ENCODE data around the gene DDX53.

Gene DDX53

GRCh38 chrX:22999696-23000223 is at the start of gene DDX53:
Gene DDX53 (plus strand): TSS chrX:22999960. CDS start chrX:23000058, 98 bp downstream.
- DNase-seq (ENCODE audit: low read depth) = no peak
- TF ChIP-seq CTCF (IDR thresholded peaks at IDR 0.05; ENCODE audit: control insufficient read depth, insufficient read depth, low read depth, low read length, missing control alignments) = no peak
- no peak within 1 kb of the TSS; the same call in 1 of the 2 replicates for H3K4me3 ChIP-seq (ENCODE audit: control insufficient read depth, low read depth, low read length)

GRCh38 chrX:22950269-22951266 is 49.2 kb upstream of the DDX53 start:
- no peak for TF ChIP-seq CTCF (IDR thresholded peaks at IDR 0.05; ENCODE audit: control insufficient read depth, insufficient read depth, low read depth, low read length, missing control alignments)
- H3K4me3 ChIP-seq (ENCODE audit: control insufficient read depth, low read depth, low read length) = no peak overlapping the region

GRCh38 chrX:22952010-22952409 is 47.8 kb upstream of the DDX53 start:
- no peak overlapping the region for H3K4me3 ChIP-seq (ENCODE audit: control insufficient read depth, low read depth, low read length)
- TF ChIP-seq CTCF (IDR thresholded peaks at IDR 0.05; ENCODE audit: control insufficient read depth, insufficient read depth, low read depth, low read length, missing control alignments) = no peak
- DNase-seq (ENCODE audit: low read depth) = no peak

More at GRCh38 chrX:22950269-22951266, 49.2 kb upstream of the DDX53 start:
- DNase-seq (ENCODE audit: low read depth) = peak; percentile 18

GRCh38 chrX:22958250-22958649 is 41.5 kb upstream of the DDX53 start:
- DNase-seq (ENCODE audit: low read depth) = no peak
- TF ChIP-seq CTCF (IDR thresholded peaks at IDR 0.05; ENCODE audit: control insufficient read depth, insufficient read depth, low read depth, low read length, missing control alignments) = no peak

GRCh38 chrX:22959204-22959920 is 40.4 kb upstream of the DDX53 start:
- no peak overlapping the region for H3K4me3 ChIP-seq (ENCODE audit: control insufficient read depth, low read depth, low read length)
- no peak for TF ChIP-seq CTCF (IDR thresholded peaks at IDR 0.05; ENCODE audit: control insufficient read depth, insufficient read depth, low read depth, low read length, missing control alignments)
- DNase-seq (ENCODE audit: low read depth) = no peak

More at GRCh38 chrX:22958250-22958649, 41.5 kb upstream of the DDX53 start:
- H3K4me3 ChIP-seq (ENCODE audit: control insufficient read depth, low read depth, low read length) = no peak overlapping the region

- no peak for DNase-seq (ENCODE audit: low read depth)
- no peak overlapping the region for H3K4me3 ChIP-seq (ENCODE audit: control insufficient read depth, low read depth, low read length)
- TF ChIP-seq CTCF (IDR thresholded peaks at IDR 0.05; ENCODE audit: control insufficient read depth, insufficient read depth, low read depth, low read length, missing control alignments) = no peak
Observed at GRCh38 chrX:22963196-22963595, 36.6 kb upstream of the DDX53 start.
